ENCODE measurements around the gene RNF145.
"Not testable (repeated sequence)": the region's sequence is repeated elsewhere in the genome, so short reads cannot be mapped to it uniquely, and the experiment has no call there.

Gene RNF145

GRCh38 chr5:159209438-159210209, at the start of gene RNF145:
Gene RNF145, minus strand, starts transcription at chr5:159209553. Its CDS starts 5,936 bp downstream, at chr5:159203617.
- peak; percentile 80 to 92 (median 84) for DNase-seq

DNA sequence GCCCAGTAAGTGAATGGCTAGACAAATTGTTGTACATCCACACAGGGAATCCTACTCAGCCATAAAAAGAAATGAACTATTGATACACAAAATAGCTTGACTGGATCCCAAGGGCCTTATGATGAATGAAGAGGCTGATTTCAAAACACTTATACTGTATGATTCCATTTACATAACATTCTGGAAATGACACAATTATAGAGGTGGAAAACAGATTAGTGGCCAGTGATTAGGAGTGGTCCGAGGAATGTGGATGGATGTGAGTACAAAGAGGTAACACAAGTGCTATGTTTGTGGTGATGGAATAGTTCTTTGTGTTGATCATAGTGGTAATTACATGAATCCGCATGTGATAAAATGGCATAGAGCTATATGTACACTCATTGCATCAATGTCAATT, 49.0 kb upstream of the RNF145 start:
- no peak for DNase-seq

DNA sequence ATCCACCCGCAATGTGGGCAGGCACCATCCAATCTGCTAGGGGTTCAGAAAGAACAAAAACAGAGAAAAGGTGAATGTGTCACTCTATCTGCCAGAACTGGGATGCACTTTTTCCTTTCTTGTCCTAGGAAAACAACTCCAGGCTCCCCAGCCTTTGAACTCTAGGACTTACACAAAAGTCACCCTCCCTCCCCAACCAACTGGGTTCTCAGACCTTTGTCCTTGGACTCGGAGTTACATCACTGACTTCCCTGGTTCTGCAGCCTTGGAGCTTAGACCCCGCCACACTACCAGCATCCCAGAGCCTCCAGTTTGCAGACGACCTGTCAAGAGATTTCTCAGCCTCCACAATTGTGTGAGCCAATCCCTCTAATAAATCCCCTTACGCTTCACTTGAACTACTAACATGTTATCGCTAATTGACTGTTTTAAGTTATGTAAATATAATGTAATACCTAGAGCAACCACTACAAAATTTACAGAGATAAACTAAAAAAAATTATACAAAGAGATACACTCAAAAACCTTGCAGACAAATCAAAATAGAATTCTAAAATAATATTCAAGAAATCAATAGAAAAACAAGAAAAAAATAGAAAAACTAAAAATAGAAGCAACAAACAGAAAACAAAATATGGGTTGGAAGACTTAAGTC, 48.4 kb upstream of the RNF145 start:
- no peak for DNase-seq

- DNase-seq = no peak
Measured at GRCh38 chr5:159257007-159257406, 47.7 kb upstream of the RNF145 start.

DNA sequence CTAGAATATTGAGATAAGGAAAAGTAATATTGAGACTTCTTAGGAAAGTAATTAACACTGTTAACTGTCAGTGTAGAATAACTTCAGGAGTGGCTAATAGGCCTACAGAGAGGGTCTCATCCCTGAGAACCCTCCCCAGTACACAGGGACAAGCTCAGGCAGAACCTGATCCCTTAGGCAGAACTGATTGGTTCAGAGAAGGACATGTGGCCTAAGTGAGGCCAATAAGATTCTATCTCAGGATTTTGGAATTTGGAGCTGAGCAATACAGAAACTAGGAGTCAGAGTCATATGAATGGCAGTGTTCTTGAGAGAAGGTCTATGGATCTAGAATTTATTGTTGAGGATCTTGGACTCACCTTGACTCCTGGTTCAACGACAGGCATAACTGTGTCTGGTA, 42.8 kb upstream of the RNF145 start:
- DNase-seq = no peak

DNA sequence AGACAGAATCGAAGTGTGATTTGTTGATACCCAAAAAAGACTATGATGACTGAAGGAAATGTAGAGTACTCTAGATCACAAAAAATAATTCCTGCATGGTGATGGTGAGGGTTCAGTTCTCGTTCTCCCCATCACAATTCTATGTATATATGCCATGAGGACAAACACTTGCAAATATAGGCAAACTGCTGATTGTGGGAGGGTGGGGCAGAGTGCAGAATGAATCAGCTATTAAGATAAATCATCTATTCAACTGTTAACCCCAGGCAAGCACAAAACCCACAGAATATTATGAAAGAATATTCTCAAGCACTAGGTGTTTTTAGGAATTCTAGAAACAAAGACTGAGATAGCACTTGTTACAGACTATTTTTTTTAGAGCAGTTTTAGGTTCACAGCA, 39.8 kb upstream of the RNF145 start:
- DNase-seq = no peak

DNA sequence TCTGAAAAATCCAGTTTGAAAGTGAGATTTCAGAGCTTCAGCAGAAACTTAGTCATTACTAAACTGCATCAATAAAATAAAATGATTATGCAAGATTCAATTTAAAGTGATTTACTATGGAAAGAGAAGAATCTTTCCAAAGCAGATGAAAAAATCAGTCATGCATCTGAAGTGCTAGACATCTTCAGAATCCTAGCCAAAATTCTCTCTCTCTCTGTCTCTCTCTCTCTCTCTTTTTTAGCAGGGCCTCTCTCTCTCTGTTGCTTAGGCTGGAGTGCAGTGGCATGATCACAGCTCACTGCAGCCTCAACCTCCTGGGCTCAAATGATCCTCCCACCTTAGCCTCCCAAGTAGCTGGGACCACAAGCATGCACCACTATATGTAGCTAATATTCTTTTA, 35.5 kb upstream of the RNF145 start:
- no peak for DNase-seq

DNA sequence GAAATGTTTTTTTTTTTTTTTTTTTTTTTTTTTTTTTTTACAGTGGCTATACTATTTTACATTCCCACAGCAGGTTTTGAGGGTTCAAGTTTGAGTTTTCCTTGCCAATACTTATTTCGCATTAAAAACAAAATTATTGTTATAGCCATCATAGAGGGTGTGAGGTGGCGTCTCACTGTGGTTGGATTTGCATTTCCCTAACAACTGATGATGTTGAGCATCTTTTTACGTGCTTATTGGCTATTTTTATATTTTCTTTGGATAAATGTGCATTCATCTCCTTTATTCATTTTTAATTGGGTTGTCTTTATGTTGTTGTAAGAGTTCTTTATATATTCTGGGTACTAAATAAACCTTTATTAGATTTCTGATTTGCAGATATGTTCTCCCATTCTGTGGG, 34.8 kb upstream of the RNF145 start:
- no peak for DNase-seq

DNA sequence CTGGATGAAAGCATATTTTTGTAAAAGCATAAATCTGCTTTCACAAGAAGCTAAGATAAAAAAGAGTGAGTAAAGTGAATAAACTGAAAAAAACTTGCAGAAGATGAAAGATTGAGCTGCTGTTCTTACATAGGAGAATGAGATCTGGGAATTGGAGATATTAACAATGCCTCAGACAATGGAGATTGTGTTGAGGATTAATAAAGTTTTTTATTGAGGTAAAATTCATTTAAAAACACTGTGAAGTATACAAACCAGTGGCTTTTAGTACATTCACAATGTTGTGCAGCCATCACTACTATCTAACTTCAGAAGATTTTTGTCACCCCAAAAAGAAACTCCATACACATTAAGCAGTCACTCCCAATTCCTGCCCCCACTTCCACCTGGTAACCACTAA, 34.0 kb upstream of the RNF145 start:
- no peak for DNase-seq

GRCh38 chr5:159242656-159243055, 33.3 kb upstream of the RNF145 start:
- DNase-seq = no peak

- DNase-seq = no peak
Measured at GRCh38 chr5:159241946-159242552, 32.7 kb upstream of the RNF145 start.

GRCh38 chr5:159240301-159240870, 31.0 kb upstream of the RNF145 start:
- DNase-seq = no peak

DNA sequence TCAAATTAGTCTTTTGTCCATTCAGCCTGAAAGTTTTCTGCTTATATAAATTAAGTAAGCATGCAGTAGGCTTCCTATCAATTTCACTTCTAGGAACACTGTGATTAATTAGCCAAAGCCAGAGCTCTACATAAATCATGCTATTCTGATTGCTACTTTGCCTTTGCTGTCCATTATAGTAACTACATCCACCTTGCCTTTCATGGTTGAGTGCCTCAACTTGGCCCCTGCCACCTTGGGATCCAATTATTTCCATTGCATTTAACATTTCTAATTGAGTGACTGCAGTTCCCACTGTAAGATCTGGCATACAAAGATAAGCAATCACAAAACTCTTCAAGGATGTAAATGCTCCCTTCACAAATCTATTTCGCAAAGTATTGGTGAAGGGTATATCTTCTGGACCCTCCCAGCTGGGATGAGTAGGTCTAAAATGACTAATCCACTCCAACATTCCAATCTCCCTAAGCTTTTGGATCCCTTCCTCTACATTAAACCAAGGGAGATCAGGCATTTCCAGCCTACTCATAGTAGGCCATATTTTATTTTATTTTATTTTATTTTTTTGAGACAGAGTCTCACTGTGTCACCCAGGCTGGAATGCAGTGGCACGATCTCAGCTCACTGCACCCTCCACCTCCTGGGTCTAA, 26.6 kb upstream of the RNF145 start:
- not testable (repeated sequence) for DNase-seq

DNA sequence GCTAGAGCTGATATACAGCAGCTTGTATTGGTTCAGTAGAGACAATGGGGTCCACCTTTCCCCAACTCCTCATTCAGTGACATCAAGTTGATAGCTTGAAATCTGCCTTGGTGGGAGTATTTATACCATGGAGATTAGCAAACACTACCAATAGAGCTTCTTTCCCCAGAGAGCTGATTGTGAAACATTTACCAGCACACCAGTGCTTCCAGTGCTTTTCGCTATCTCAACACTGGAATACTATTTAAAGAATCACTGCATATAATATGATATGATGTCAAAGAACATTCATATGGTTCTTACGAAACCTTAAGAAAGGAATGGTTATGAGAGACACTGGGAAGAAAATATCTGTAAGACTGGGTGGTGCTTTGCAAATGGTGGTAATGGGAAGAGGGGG, 21.8 kb upstream of the RNF145 start:
- no peak for DNase-seq

DNA sequence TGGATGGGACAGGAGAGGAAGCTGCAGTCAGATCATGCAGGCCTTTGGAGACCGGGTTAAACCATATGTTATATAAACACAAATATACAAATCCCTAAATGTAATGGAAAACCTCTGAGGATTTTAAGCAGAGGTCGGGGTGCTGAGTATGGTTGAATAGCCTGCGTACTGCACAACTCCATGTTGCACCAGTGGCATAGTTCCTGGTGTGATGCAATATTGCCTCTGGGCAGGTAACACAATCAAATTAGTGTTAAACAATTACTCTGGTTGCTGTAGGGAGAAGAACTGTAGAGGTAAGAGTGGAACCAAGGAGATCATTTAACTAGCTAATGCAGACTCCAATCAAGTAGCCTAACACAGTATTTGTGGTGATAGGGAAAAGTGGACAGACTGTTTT, 21.3 kb upstream of the RNF145 start:
- DNase-seq = no peak

GRCh38 chr5:159228097-159228496, 18.7 kb upstream of the RNF145 start:
- not testable (repeated sequence) for DNase-seq

GRCh38 chr5:159227452-159227851, 18.1 kb upstream of the RNF145 start:
- DNase-seq = no peak

DNA sequence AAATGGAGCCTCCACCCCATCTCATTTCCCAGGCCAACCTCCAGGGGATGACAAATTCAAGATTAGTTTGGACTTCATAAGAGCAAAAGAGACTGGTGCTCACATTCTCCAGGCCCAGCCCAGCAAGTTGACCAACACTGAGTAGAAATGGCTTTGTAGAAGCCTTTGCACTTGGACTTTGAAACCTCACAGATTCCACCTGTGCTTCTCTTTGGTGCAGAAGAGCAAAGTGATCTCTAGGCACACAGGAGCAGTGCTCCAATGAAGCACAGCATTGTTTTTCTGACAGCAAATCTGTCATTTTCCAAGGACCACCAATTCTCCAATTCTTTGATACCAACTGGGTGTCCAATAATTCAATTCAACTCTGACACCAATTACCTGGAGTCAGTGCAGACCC, 17.1 kb upstream of the RNF145 start:
- no peak for DNase-seq

- no peak for DNase-seq
Measured at GRCh38 chr5:159224471-159224870, 15.1 kb upstream of the RNF145 start.

GRCh38 chr5:159223469-159223868, 14.1 kb upstream of the RNF145 start:
- no peak for DNase-seq

GRCh38 chr5:159220206-159220605, 10.9 kb upstream of the RNF145 start:
- DNase-seq = no peak

GRCh38 chr5:159218595-159219023, 9.3 kb upstream of the RNF145 start:
- DNase-seq = no peak

DNA sequence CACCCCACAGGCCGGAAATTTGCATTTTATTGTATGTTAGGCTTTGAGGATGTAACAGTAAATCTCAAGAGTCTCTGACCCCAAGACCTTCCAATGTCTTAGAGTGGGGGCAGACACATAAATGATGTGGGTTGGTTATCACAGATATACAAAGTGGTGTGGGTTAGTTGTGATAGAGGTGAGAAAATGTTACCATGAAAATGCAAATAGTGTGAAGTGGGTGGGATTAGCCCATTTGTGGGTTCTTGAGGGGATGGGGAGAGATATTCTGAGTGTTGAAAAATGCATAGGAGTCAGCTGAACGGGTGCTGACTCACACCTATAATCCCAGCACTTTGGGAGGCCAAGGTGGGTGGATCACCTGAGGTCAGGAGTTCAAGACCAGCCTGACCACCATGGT, 7.9 kb upstream of the RNF145 start:
- no peak for DNase-seq
